ENCODE data around the gene AP3B1.

- TF ChIP-seq CTCF (IDR thresholded peaks at IDR 0.05) (no peak), POLR2A (IDR thresholded peaks at IDR 0.05) (no peak)
These were observed 78.5 kb downstream of the AP3B1 start for GRCh38 chr5:78215972-78216371.
